Erythroblast (primary cell): Measurements from ENCODE around the gene OR56A5.

Experiments used
- DNase-seq, 2 experiments: peaks; one replicate each; lab custom pipeline; 2025; lab: John Stamatoyannopoulos, UW
- GATA1 ChIP-seq: IDR thresholded peaks from 2 replicates; pipeline ENCODE4 v1.6.1; 2011; ENCODE audit warnings: low read depth, mild to moderate bottlenecking, control low read depth, low read length, moderate library complexity
- POLR2A ChIP-seq: IDR thresholded peaks from 2 replicates; pipeline ENCODE4 v1.6.1; 2011; ENCODE audit warnings: mild to moderate bottlenecking, low read length

Gene OR56A5

DNA sequence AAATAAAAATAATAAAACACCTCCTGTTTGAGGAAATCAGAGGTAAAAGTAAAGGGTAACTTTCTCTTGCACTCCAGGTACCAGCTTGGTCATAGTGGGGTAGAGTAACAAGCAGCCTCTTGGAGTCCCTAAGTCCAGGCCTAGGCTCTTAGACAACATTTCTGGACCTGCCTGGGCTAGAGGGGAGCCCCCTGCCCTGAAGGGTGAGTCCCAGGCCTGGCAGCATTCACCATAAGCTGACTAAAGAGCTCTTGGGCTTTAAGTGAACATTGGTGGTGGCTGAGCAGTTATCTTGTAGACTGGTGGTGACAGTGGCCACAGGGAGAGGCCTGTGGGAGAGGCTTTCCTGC, 44.9 kb downstream of the OR56A5 start:
- DNase-seq: no peak
- TF ChIP-seq GATA1 (no peak), POLR2A (no peak)

GRCh38 chr11:5922749-5923426, 45.4 kb downstream of the OR56A5 start:
- peak in 1 of 2 experiments; percentile 3 for DNase-seq
- TF ChIP-seq GATA1 (no peak), POLR2A (no peak)
